ENCODE results near the gene B3GNT5. TPM values are rescaled to one million over a fixed set of nuclear protein-coding genes. Genes with fewer than 3 reads are reported as not detected.

B3GNT5 gene
- total RNA-seq, 1 experiment from 2014 or later, result 7.7 TPM

- no peak for TF ChIP-seq ZBTB21 (CRISPR knock-in tag; IDR thresholded peaks at IDR 0.05; ENCODE audit: borderline replicate concordance)
- TF ChIP-seq ELF4 (CRISPR knock-in tag; IDR thresholded peaks at IDR 0.05; ENCODE audit: low read depth), result no peak
- TF ChIP-seq MAX (CRISPR knock-in tag; IDR thresholded peaks at IDR 0.05), result no peak
- no peak for TF ChIP-seq JUN (CRISPR knock-in tag; IDR thresholded peaks at IDR 0.05)
- TF ChIP-seq ZNF423 (CRISPR knock-in tag; IDR thresholded peaks at IDR 0.05), result no peak
- no peak for TF ChIP-seq PRRX2 (CRISPR knock-in tag; IDR thresholded peaks at IDR 0.05)
These were observed 14.0 kb upstream of the B3GNT5 start (continued) for GRCh38 chr3:183239046-183239445.

GRCh38 chr3:183242431-183242830 is 10.6 kb upstream of the B3GNT5 start:
- POLR2A ChIA-PET, result no interaction called here
- Mint-ChIP-seq H3K27me3 (ENCODE audit: low read depth) (peaks cover 7% of the 10 kb centered on the region), H3K27ac (no peak overlapping the region), H3K36me3 (peaks cover 34% of the 10 kb centered on the region), H3K4me1 (peaks cover 7% of the 10 kb centered on the region), H3K9me3 (peaks cover 36% of the 10 kb centered on the region), H3K4me3 (no peak overlapping the region)
- DNase-seq (ENCODE audit: low spot score) (no peak), ATAC-seq (no peak)
- CTCF ChIA-PET, result no interaction called here
- TF ChIP-seq GABPB1 (CRISPR knock-in tag; IDR thresholded peaks at IDR 0.05) (no peak), ATF1 (CRISPR knock-in tag; IDR thresholded peaks at IDR 0.05) (no peak), ARID4B (CRISPR knock-in tag; IDR thresholded peaks at IDR 0.05; ENCODE audit: borderline replicate concordance) (no peak), ZNF281 (CRISPR knock-in tag; IDR thresholded peaks at IDR 0.05) (no peak), USF2 (CRISPR knock-in tag; IDR thresholded peaks at IDR 0.05) (no peak), EMX1 (CRISPR knock-in tag; IDR thresholded peaks at IDR 0.05) (no peak), ZMAT4 (CRISPR knock-in tag; IDR thresholded peaks at IDR 0.05) (no peak), ZNF121 (CRISPR knock-in tag; IDR thresholded peaks at IDR 0.05) (no peak), ZNF232 (CRISPR knock-in tag; IDR thresholded peaks at IDR 0.05) (no peak), MLX (CRISPR knock-in tag; IDR thresholded peaks at IDR 0.05) (no peak), KAT7 (CRISPR knock-in tag; IDR thresholded peaks at IDR 0.05; ENCODE audit: borderline replicate concordance) (no peak)
